HCT116 (cell line): Measurements from ENCODE around the gene TCIRG1. TPM values are rescaled to one million over a fixed set of nuclear protein-coding genes. Genes with fewer than 3 reads are reported as not detected.

Source experiments
- ATAC-seq: fragments of 200-7000 bp; cut with Tn5 transposase; 2 replicates; pipeline ENCODE4 v1.9.1; 2020; ENCODE audit warnings: mild to moderate bottlenecking, moderate library complexity
- BruUV-seq: library from RNA; stranded (reverse); fragments of 400-500 nt; replicated peaks from 2 replicates; lab custom pipeline; 2021; lab: Mats Ljungman, UMichigan
- CTCF ChIA-PET: fragments of 300-600 bp; sonication (Branson Sonifier 250); formaldehyde crosslinking; loops from one replicate; lab custom pipeline; 2021; ENCODE audit warnings: antibody characterized with exemption; lab: Charles Lee
- POLR2A ChIA-PET: fragments of 300-600, 350-600 bp; sonication (Branson Sonifier 250); formaldehyde crosslinking; loops from one replicate; lab custom pipeline; 2021; ENCODE audit warnings: antibody characterized with exemption; lab: Charles Lee
- RAD21 ChIA-PET, 2 experiments: fragments of 300-600 bp; sonication (Branson Sonifier 250); formaldehyde crosslinking; loops; one replicate each; lab custom pipeline; 2023; ENCODE audit warnings: low total read pairs in 2 of 2; ENCODE audit not compliant: uncharacterized antibody in 2 of 2, unreplicated experiment in 2 of 2, low non-redundant PET in 1 of 2; lab: Charles Lee
- DNase-seq: peaks from one replicate; pipeline ENCODE4 v3.0.0-alpha.2; 2010; ENCODE audit warnings: low read depth, low spot score
- H2AFZ ChIP-seq: fragments of 200-600 bp; shearing (Covaris generic), sonication (generic); 2 replicates; pipeline ENCODE4 v1.6.1; 2017; ENCODE audit warnings: low read depth, mixed run types, mixed read lengths, antibody characterized with exemption, low read length; ENCODE audit not compliant: poor library complexity, severe bottlenecking
- H3K27ac ChIP-seq: 2 replicates; pipeline ENCODE4 v1.5.1; 2012; ENCODE audit warnings: low read depth, low read length
- H3K27me3 ChIP-seq: fragments of 200-600 bp; sonication (generic); 2 replicates; pipeline ENCODE4 v1.6.1; 2016; ENCODE audit warnings: mixed run types, low read length, mixed read lengths; ENCODE audit not compliant: insufficient read depth
- H3K36me3 ChIP-seq, 2 experiments: fragments of 200-500 bp in 1 of 2; fragments of 200-600 bp in 1 of 2; sonication (Bioruptor generic) in 1 of 2; sonication (generic) in 1 of 2; 2 replicates each; pipeline versions ENCODE4 v1.5.1 to v1.6.1; 2014 to 2016; ENCODE audit warnings: low read length in 2 of 2, inconsistent platforms in 1 of 2, mixed read lengths in 1 of 2, mixed run types in 1 of 2; ENCODE audit not compliant: insufficient read depth in 2 of 2, control insufficient read depth in 1 of 2
- H3K4me1 ChIP-seq, 2 experiments: fragments of 200-600 bp in 1 of 2; sonication (generic) in 1 of 2; 2 replicates each; pipeline versions ENCODE4 v1.5.1 to v1.6.1; 2012 to 2017; ENCODE audit warnings: low read length in 2 of 2, inconsistent platforms in 1 of 2, mild to moderate bottlenecking in 1 of 2, mixed read lengths in 1 of 2, mixed run types in 1 of 2, moderate library complexity in 1 of 2; ENCODE audit not compliant: insufficient read depth in 2 of 2, control insufficient read depth in 1 of 2
- H3K4me2 ChIP-seq: fragments of 200-600 bp; sonication (generic); 2 replicates; pipeline ENCODE4 v1.6.1; 2017; ENCODE audit warnings: mixed run types, low read length, mixed read lengths
- H3K4me3 ChIP-seq, 2 experiments: fragments of 200-600 bp in 1 of 2; sonication (generic) in 1 of 2; replicated peaks in 1 of 2; 2 replicates each; pipeline ENCODE4 v1.5.1; 2011 to 2016; ENCODE audit warnings: low read length in 2 of 2, control low read depth in 1 of 2, low read depth in 1 of 2, mild to moderate bottlenecking in 1 of 2, mixed read lengths in 1 of 2, mixed run types in 1 of 2
- H3K79me2 ChIP-seq: fragments of 200-600 bp; sonication (generic); 2 replicates; pipeline ENCODE4 v1.6.1; 2017; ENCODE audit warnings: mild to moderate bottlenecking, mixed run types, low read length, moderate library complexity, mixed read lengths; ENCODE audit not compliant: insufficient read depth
- H3K9ac ChIP-seq: fragments of 200-600 bp; sonication (generic); 2 replicates; pipeline ENCODE4 v1.6.1; 2016; ENCODE audit warnings: low read length, mixed read lengths
- H3K9me2 ChIP-seq: fragments of 200-600 bp; sonication (generic), shearing (Covaris generic); 2 replicates; pipeline ENCODE4 v1.6.1; 2017; ENCODE audit warnings: mixed run types, mild to moderate bottlenecking, moderate library complexity; ENCODE audit not compliant: insufficient read depth
- H3K9me3 ChIP-seq, 2 experiments: fragments of 200-500 bp in 1 of 2; fragments of 200-600 bp in 1 of 2; sonication (Bioruptor generic) in 1 of 2; sonication (generic) in 1 of 2; 2 replicates each; pipeline ENCODE4 v1.6.1; 2014 to 2017; ENCODE audit warnings: low read length in 2 of 2, mixed read lengths in 2 of 2, inconsistent platforms in 1 of 2, low read depth in 1 of 2, mild to moderate bottlenecking in 1 of 2, mixed run types in 1 of 2, moderate library complexity in 1 of 2; ENCODE audit not compliant: control insufficient read depth in 1 of 2, insufficient read depth in 1 of 2
- H4K20me1 ChIP-seq: fragments of 200-600 bp; sonication (generic), shearing (Covaris generic); 2 replicates; pipeline ENCODE4 v1.6.1; 2017; ENCODE audit warnings: mixed run types, mild to moderate bottlenecking, moderate library complexity; ENCODE audit not compliant: insufficient read depth
- POLR2A ChIP-seq: IDR thresholded peaks from 2 replicates; pipeline ENCODE4 v1.7.0; 2011; ENCODE audit warnings: borderline replicate concordance; ENCODE audit not compliant: insufficient read depth, insufficient read length; ENCODE audit errors: extremely low read depth
- TCF7L2 ChIP-seq: IDR thresholded peaks from 2 replicates; pipeline ENCODE4 v1.7.0; 2011; ENCODE audit warnings: borderline replicate concordance, inconsistent platforms; ENCODE audit not compliant: insufficient read depth, insufficient read length; ENCODE audit errors: extremely low read depth
- intact Hi-C: fragments of 100-400 bp; cut with micrococcal nuclease; formaldehyde crosslinking; loops from 2 replicates; pipeline ENCODE4 v1.10.0; 2022
- microRNA-seq: library from miRNA; unstranded; fragments of <30 nt; microRNA quantifications from one replicate; pipeline ENCODE4, GENCODE V29; 2016; ENCODE audit warnings: borderline number of aligned reads
- total RNA-seq: library from RNA; stranded (reverse); gene quantifications from one replicate; pipeline ENCODE4 v1.2.1, GENCODE V29; 2021; ENCODE audit not compliant: unreplicated experiment

TCIRG1 gene
- total RNA-seq, 1 experiment from 2014 or later, result 101 TPM

GRCh38 chr11:68099474-68100405, 60.9 kb downstream of the TCIRG1 start:
- Histone ChIP-seq H3K9me2 (no peaks in the 10 kb centered on the region), H3K4me3 (no peak overlapping the region), H3K36me3 (no peaks in the 10 kb centered on the region), H2AFZ (no peak overlapping the region), H3K27me3 (no peaks in the 10 kb centered on the region), H3K9ac (no peak overlapping the region), H3K4me2 (peak overlapping the region; percentile 36), H3K79me2 (peaks cover 73% of the 10 kb centered on the region), H3K27ac (no peak overlapping the region), H3K9me3 (no peaks in the 10 kb centered on the region), H4K20me1 (0 out of 2 replicates have a peak, but pooled peaks cover 9% of the 10 kb centered on the region), H3K4me1 (peaks cover 12 to 17% of the 10 kb centered on the region in 2 experiments; a peak in 3 of 4 replicates)
- DNase-seq, result no peak
- intact Hi-C loops, result no loop called here
- BruUV-seq, result no TSS peak
- POLR2A ChIA-PET, result interaction anchor here (1.7 kb wide), 1 partner anchor 15 kb away, joined by 3 read pairs; no protein-coding TSS in a partner anchor
- CTCF ChIA-PET, result no interaction called here
- TF ChIP-seq POLR2A (no peak), TCF7L2 (peak; percentile 64)
- RAD21 ChIA-PET, result no interaction called here
- no peak; the same call in 1 of the 2 replicates for ATAC-seq

Small RNA genes within 50 kb of the gene (microRNA-seq; reads per million reads assigned to microRNA genes)
- gene MIR4691 (not detected), gene MIR6753 (not detected), gene MIR7113 (not detected)

Other genes with a start within 250 kb of the TCIRG1 start
- gene UNC93B1, start 34.9 kb upstream of the TCIRG1 start, total RNA-seq, result 72.9 TPM
- gene ALDH3B1, start 28.7 kb upstream of the TCIRG1 start, total RNA-seq, result 25.5 TPM
- gene NDUFS8, start 8.3 kb upstream of the TCIRG1 start, total RNA-seq, result 189 TPM
- 33.1 TPM for gene CHKA, start 82.4 kb downstream of the TCIRG1 start, total RNA-seq
- gene KMT5B, start 174.3 kb downstream of the TCIRG1 start, total RNA-seq, result 35.1 TPM
- 37.8 TPM for gene C11orf24, start 232.9 kb downstream of the TCIRG1 start, total RNA-seq